Immature natural killer cell (primary cell): ENCODE results near the gene CRY1. TPM values are rescaled to one million over a fixed set of nuclear protein-coding genes. Genes with fewer than 3 reads are reported as not detected.
"Not testable (repeated sequence)": the region's sequence is repeated elsewhere in the genome, so short reads cannot be mapped to it uniquely, and the experiment has no call there.

ENCODE experiments used
- DNase-seq, 3 donors: peaks; one replicate each; pipeline ENCODE4 v3.0.0; 2022; ENCODE audit warnings: mixed read lengths in 1 of 3
- H3K27ac Mint-ChIP-seq, 6 donors: one replicate each; pipeline ENCODE4 v1.8.0; 2020; ENCODE audit warnings: mixed read lengths in 6 of 6, mild to moderate bottlenecking in 5 of 6, inconsistent platforms in 4 of 6, moderate library complexity in 3 of 6
- H3K27me3 Mint-ChIP-seq, 3 donors: one replicate each; pipeline ENCODE4 v1.8.0; 2020 to 2021; ENCODE audit warnings: low read depth in 3 of 3, mild to moderate bottlenecking in 3 of 3, mixed read lengths in 3 of 3, moderate library complexity in 3 of 3, inconsistent platforms in 1 of 3
- H3K36me3 Mint-ChIP-seq, 3 donors: one replicate each; pipeline ENCODE4 v1.8.0; 2020; ENCODE audit warnings: mixed read lengths in 3 of 3, inconsistent platforms in 2 of 3, mild to moderate bottlenecking in 2 of 3
- H3K4me1 Mint-ChIP-seq, 2 donors: one replicate each; pipeline ENCODE4 v1.8.0; 2020; ENCODE audit warnings: inconsistent platforms in 2 of 2, mild to moderate bottlenecking in 2 of 2, mixed read lengths in 2 of 2, moderate library complexity in 1 of 2
- H3K4me3 Mint-ChIP-seq, 5 donors: one replicate each; pipeline ENCODE4 v1.8.0; 2020; ENCODE audit warnings: mild to moderate bottlenecking in 5 of 5, mixed read lengths in 5 of 5, inconsistent platforms in 3 of 5, moderate library complexity in 3 of 5
- H3K9me3 Mint-ChIP-seq, 6 donors: one replicate each; pipeline ENCODE4 v1.8.0; 2020; ENCODE audit warnings: mild to moderate bottlenecking in 6 of 6, mixed read lengths in 6 of 6, inconsistent platforms in 4 of 6, moderate library complexity in 3 of 6
- polyA plus RNA-seq, 3 donors: library from polyadenylated mRNA; unstranded; fragments of 300-500 nt; fragmentation: Illumina TruSeq; gene quantifications; one replicate each; pipeline ENCODE4 v1.2.3, GENCODE V29; 2021

Gene CRY1
- polyA plus RNA-seq, 3 donors from 2014 or later, result 37.1 to 39.8 (median 39.3) TPM

DNA sequence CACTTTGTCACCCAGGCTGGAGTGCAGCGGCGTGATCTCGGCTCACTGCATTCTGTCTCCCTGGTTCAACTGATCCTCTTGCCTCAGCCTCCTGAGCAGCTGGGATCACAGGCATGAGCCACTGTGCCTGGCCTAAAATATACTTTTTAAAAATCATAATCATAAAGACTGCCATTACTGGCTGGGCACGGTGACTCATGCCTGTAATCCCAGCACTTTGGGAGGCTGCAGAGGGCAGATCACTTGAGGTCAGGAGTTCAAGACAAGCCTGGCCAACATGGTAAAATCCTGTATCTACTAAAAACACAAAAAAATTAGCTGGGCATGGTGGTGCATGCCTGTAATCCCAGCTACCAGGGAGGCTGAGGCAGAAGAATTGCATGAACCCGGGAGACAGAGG lies 20.1 kb downstream of the CRY1 start:
- H3K4me3 Mint-ChIP-seq, H3K27me3 Mint-ChIP-seq, H3K9me3 Mint-ChIP-seq, H3K36me3 Mint-ChIP-seq, DNase-seq: not testable (repeated sequence)
- H3K4me1 Mint-ChIP-seq, result peaks cover 6 to 27% of the 10 kb centered on the region in 2 donors
- peak overlapping the region in 1 of 6 donors; percentile 42 for H3K27ac Mint-ChIP-seq

DNA sequence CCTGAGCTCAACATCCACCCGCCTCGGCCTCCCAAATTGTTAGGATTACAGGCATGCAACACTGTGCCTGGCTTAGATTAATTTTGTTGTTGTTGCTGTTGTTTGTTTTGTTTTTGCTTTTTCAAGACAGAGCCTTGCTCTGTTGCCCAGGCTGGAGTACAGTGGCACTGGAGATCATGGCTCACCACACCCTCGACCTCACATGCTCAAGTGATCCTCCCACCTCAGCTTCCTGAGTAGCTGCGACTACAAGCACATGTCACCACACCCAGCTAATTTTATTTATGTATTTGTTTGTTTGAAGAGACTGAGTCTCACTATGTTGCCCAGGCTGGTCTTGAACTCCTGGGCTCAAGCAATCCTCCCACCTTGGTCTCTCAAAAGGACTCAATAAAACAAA lies 26.7 kb downstream of the CRY1 start:
- Mint-ChIP-seq H3K36me3 (peaks cover 5 to 14% (median 11%) of the 10 kb centered on the region in 3 donors), H3K4me3 (peak overlapping the region; percentile 13 to 71 (median 42)), H3K9me3 (peaks cover 0 to 5% (median 2%) of the 10 kb centered on the region in 6 donors), H3K4me1 (peaks cover 34 to 40% of the 10 kb centered on the region in 2 donors), H3K27me3 (peaks cover 3 to 12% (median 5%) of the 10 kb centered on the region in 3 donors), H3K27ac (peak overlapping the region in 4 of 6 donors; percentile 3 to 78 (median 52))
- DNase-seq, result peak in 1 of 3 donors; percentile 13

DNA sequence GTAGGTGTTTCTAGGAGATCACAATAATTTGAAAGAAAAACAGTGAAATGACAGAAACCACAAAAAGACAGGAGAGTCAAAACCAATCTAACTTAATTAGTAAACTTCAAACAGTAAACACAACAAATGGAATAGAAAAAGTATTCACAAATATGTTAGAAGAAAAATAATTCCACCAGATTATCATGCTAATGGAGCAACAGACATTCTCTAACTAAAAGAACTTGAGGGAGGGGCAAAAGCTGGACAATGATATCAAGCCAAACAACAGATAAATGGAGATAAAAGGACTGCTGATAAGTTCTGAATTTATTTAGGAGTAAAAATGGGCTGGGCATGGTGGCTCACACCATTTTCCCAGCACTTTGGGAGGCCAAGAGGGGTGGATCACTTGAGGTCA lies 28.7 kb downstream of the CRY1 start:
- peaks cover 0 to 5% (median 2%) of the 10 kb centered on the region in 6 donors for H3K9me3 Mint-ChIP-seq
- DNase-seq, result no peak
- peak overlapping the region in 1 of 6 donors; percentile 31 for H3K27ac Mint-ChIP-seq
- H3K4me3 Mint-ChIP-seq, result no peak overlapping the region
- peaks cover 5 to 14% (median 11%) of the 10 kb centered on the region in 3 donors for H3K36me3 Mint-ChIP-seq
- peaks cover 34 to 40% of the 10 kb centered on the region in 2 donors for H3K4me1 Mint-ChIP-seq
- peaks cover 3 to 12% (median 5%) of the 10 kb centered on the region in 3 donors for H3K27me3 Mint-ChIP-seq

DNA sequence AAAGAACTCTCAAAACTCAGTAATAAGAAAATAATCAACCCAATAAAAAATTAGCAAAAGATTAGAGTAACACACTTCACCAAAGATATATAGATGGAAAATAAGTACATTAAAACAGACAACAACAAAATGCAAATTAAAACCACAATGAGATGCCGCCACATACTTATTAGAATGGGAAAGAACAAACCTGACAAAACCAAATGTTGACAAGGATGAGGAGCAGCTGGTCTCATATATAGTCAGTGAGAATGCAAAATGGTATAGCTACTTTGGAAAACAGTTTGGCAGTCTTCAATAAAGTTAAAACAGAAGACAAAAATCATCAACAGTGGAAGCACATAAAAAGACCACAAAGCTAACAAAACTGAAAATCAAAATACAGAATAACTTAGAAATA lies 29.1 kb downstream of the CRY1 start:
- peaks cover 3 to 12% (median 5%) of the 10 kb centered on the region in 3 donors for H3K27me3 Mint-ChIP-seq
- peaks cover 34 to 40% of the 10 kb centered on the region in 2 donors for H3K4me1 Mint-ChIP-seq
- peaks cover 0 to 5% (median 2%) of the 10 kb centered on the region in 6 donors for H3K9me3 Mint-ChIP-seq
- peak overlapping the region in 1 of 6 donors; percentile 31 for H3K27ac Mint-ChIP-seq
- DNase-seq, result no peak
- H3K36me3 Mint-ChIP-seq, result peaks cover 5 to 14% (median 11%) of the 10 kb centered on the region in 3 donors
- H3K4me3 Mint-ChIP-seq, result no peak overlapping the region

DNA sequence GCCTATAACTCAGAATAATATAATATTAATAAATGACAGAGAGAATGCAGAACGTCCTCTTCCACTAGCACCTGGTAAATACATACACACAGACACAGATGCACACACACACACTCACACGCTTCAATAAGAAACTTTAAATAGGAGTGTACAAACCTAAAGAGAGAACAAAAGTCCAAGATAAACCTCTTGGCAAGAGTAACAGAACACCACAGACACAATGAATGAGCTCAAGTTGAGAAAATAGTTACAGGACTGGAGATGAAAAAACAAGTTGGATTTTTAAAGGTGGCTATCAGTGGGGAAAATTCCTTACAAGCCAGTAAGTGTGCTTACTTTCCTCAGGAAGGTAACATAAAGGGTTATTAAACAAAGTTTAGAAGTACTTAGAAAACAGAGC lies 35.2 kb downstream of the CRY1 start:
- peaks cover 0 to 1% (median 0%) of the 10 kb centered on the region in 3 donors for H3K27me3 Mint-ChIP-seq
- H3K9me3 Mint-ChIP-seq, result peaks cover 0 to 8% (median 5%) of the 10 kb centered on the region in 6 donors
- no peak for DNase-seq
- H3K36me3 Mint-ChIP-seq, result peaks cover 0 to 6% (median 5%) of the 10 kb centered on the region in 3 donors
- H3K27ac Mint-ChIP-seq, result peak overlapping the region in 2 of 6 donors; percentile 15 to 27
- H3K4me1 Mint-ChIP-seq, result peaks cover 4 to 13% of the 10 kb centered on the region in 2 donors
- no peak overlapping the region for H3K4me3 Mint-ChIP-seq

DNA sequence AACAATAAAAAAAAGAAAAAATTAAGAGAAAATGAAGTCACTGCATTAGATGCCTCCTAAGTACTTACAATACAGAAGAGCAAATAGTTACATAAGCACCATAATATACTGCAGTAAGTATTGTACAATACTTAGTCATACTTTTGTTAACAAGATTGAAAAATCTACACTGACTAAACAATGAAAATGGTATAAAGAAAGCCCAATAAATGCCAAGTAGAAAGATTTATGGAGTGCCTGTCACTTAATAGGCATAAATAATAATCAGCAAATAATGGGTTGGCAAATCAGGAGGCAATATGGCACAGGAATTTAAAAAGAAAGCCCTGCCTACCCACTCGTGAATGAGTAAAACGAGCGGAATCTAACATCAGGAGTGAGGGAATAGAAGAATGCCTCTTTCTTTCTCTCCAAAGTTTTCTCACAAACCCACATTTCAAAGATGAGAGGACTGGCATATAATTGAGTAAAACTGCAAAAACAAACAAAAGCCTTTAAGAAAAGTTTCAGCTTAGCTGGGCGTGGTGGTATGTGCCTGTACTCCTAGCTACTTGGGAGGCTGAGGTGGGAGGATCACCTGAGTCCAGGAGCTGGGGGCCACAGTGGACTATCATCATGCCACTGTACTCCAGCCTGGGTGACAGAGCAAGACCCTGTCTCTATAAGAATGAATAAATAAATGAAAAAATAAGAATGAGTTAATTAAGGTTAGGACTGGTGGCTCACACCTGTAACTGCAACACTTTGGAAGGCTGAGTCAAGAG lies 36.1 kb downstream of the CRY1 start:
- H3K4me1 Mint-ChIP-seq, result peaks cover 3 to 21% of the 10 kb centered on the region in 2 donors
- H3K27me3 Mint-ChIP-seq, result peaks cover 0 to 3% (median 0%) of the 10 kb centered on the region in 3 donors
- DNase-seq, result no peak
- peaks cover 0 to 17% (median 12%) of the 10 kb centered on the region in 6 donors for H3K9me3 Mint-ChIP-seq
- H3K27ac Mint-ChIP-seq, result peak overlapping the region in 3 of 6 donors; percentile 34 to 81 (median 56)
- H3K36me3 Mint-ChIP-seq, result peaks cover 8 to 16% (median 13%) of the 10 kb centered on the region in 3 donors
- no peak overlapping the region for H3K4me3 Mint-ChIP-seq

DNA sequence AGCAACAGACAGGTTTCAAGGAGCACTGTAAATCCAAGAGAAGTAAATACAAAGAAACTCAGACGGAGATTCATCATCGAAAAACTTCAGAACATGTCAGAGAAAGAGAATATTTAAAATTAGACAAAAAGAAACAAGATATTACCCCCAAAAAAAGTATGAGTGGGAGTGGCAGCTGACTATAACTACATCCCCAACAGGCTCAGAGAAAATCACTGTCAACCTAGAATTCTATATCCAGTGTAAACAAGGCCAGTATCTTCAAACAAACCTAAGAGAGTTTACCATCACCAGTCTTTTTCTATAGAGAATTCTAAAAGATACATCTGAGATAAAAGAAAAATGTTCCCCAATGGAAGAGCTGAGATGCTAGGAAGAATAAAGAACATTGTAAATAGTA lies 39.6 kb downstream of the CRY1 start:
- Mint-ChIP-seq H3K4me1 (peaks cover 16 to 38% of the 10 kb centered on the region in 2 donors), H3K4me3 (no peak overlapping the region)

DNA sequence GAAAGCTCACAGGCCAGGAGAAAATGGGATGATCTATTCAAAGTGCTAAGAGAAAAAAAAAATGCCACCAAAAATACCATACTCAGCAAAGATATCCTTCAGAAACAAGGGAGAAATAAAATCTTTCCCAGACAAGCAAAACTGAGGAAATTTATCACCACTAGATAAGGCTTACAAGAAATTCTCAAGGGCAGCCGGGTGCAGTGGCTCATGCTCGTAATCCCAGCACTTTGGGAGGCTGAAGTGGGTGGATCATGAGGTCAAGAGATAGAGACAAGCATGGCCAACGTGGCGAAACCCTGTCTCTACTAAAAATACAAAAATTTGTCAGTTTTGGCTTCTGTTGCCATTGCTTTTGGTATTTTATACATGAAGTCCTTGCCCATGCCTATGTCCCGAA lies 48.2 kb downstream of the CRY1 start:
- no peak overlapping the region for H3K4me3 Mint-ChIP-seq
- H3K27ac Mint-ChIP-seq, result no peak overlapping the region
- peaks cover 17 to 33% of the 10 kb centered on the region in 2 donors for H3K4me1 Mint-ChIP-seq
- DNase-seq, result no peak
- H3K36me3 Mint-ChIP-seq, result peaks cover 9 to 17% (median 14%) of the 10 kb centered on the region in 3 donors
- H3K9me3 Mint-ChIP-seq, result peaks cover 0 to 11% (median 10%) of the 10 kb centered on the region in 6 donors
- peaks cover 0 to 3% (median 2%) of the 10 kb centered on the region in 3 donors for H3K27me3 Mint-ChIP-seq

More for the DNA sequence above, 39.6 kb downstream of the CRY1 start:
- Mint-ChIP-seq H3K9me3 (peaks cover 0 to 18% (median 12%) of the 10 kb centered on the region in 6 donors), H3K36me3 (peaks cover 9 to 20% (median 14%) of the 10 kb centered on the region in 3 donors), H3K27me3 (peaks cover 0 to 4% (median 1%) of the 10 kb centered on the region in 3 donors), H3K27ac (no peak overlapping the region)
- no peak for DNase-seq

DNA sequence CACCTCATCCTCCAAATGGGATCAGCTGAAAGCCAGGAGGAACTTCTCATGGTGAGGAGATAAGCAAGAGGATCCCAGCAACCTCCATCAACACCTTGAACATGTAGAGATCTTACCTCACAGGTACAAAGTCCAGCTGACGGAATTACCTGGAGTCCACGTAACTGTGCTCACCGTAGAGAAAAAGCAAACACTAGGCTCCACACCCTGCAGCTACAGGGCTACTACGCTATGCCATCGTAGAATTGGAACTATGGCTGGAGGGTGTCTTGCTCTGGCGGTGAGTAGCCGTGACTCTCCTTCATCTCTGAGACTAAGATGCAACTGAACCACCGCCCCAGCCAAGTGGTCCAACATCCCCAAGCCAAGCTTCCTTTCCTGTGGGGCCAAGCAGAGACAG lies 50.5 kb downstream of the CRY1 start:
- Mint-ChIP-seq H3K27ac (peak overlapping the region in 1 of 6 donors; percentile 31), H3K4me1 (peaks cover 17 to 38% of the 10 kb centered on the region in 2 donors), H3K36me3 (peaks cover 13 to 16% (median 15%) of the 10 kb centered on the region in 3 donors), H3K27me3 (peaks cover 0 to 3% (median 0%) of the 10 kb centered on the region in 3 donors), H3K4me3 (no peak overlapping the region), H3K9me3 (peaks cover 0 to 11% (median 6%) of the 10 kb centered on the region in 6 donors)
- no peak for DNase-seq

DNA sequence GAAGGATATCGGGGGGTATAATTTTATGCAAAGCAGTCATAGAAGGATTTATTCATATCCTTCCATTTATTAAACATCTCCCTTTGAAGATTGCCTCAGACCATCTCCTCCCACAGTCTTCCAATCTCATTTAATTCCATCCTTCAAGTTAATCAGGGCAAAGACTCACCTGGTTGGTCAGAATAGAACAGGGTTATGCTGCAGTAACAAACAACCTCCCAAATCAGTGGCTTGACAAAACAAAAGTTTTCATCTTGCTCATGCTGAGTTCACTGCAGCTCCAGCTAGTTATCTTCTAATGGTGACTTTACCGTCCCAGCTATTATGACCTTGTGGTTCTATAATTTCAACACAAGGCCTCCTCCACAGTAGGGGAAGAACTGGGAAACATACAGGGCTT lies 57.6 kb downstream of the CRY1 start:
- Mint-ChIP-seq H3K36me3 (peaks cover 11 to 17% (median 14%) of the 10 kb centered on the region in 3 donors), H3K9me3 (no peaks in the 10 kb centered on the region), H3K4me1 (peaks cover 28 to 39% of the 10 kb centered on the region in 2 donors), H3K27ac (peak overlapping the region in 4 of 6 donors; percentile 15 to 65 (median 54)), H3K4me3 (no peak overlapping the region), H3K27me3 (peaks cover 1 to 18% (median 5%) of the 10 kb centered on the region in 3 donors)
- no peak for DNase-seq

DNA sequence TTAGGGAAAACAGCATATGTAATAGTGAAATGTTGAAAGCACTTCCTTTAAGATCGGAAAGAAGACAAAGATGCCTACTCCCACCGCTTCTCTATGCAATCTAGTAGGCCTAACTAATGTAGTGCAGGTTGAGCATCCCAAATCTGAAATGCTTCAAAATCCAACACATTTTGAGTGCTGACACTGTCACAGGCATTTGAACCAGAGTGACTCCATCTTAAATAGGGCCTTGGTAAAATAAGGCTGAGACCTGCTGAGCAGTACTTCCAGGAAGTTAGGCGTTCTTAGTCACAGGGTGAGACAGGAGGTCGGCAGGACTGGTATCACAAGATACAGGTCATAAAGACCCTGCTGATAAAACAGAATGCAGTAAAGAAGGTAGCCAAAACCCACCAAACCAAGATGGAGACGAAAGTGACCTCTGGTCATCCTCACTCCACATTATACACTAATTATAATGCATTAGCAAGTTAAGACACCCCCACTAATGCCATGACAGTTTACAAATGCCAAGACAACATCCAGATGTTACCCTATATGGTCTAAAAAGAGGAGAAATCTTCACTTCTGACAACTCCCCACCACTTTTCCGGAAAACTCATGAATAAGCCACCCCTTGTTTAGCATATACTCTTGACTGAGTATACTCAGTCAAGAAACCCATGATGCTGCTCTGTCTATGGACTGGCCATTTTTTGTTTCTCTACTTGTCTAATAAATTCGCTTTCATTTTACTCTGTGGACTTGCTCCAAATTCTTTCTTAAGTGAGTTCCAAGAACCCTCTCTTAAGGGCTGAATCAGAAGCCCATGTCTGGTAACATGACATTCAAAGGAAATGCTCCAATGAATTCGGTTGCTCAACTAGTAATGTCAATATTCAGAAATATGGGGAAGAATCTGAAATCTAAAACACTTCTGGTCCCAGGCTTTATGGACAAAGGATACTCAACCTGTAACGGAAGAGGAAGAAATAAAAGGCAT lies 59.3 kb downstream of the CRY1 start:
- no peaks in the 10 kb centered on the region for H3K9me3 Mint-ChIP-seq
- H3K4me1 Mint-ChIP-seq, result peaks cover 41 to 46% of the 10 kb centered on the region in 2 donors
- DNase-seq, result no peak
- peaks cover 11 to 17% (median 14%) of the 10 kb centered on the region in 3 donors for H3K36me3 Mint-ChIP-seq
- no peak overlapping the region for H3K4me3 Mint-ChIP-seq
- H3K27ac Mint-ChIP-seq, result peak overlapping the region; percentile 15 to 71 (median 50)
- H3K27me3 Mint-ChIP-seq, result peaks cover 3 to 21% (median 5%) of the 10 kb centered on the region in 3 donors

DNA sequence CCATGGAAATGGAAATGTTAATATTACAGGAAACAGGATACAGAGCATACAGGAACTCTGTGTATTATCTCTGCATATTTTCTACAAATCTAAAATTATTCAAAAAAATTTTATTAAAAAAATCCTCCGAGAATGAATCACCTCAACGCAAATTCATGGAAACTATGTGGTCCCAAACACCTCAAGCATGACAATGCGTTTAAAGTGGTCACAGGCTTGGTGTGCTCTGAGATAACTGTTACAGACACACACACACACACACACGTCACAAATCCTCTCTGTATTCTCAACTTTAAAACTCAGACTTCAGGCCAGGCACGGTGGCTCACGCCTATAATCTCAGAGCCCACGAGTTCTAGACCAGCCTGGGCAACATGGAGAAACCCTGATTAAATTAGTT lies 61.1 kb downstream of the CRY1 start:
- H3K27me3 Mint-ChIP-seq, result peaks cover 2 to 28% (median 9%) of the 10 kb centered on the region in 3 donors
- H3K9me3 Mint-ChIP-seq, result no peaks in the 10 kb centered on the region
- peaks cover 55 to 62% of the 10 kb centered on the region in 2 donors for H3K4me1 Mint-ChIP-seq
- DNase-seq, result peak; percentile 33 to 50 (median 36)
- peak overlapping the region; percentile 82 to 100 (median 92) for H3K27ac Mint-ChIP-seq
- peak overlapping the region in 2 of 5 donors; percentile 62 to 69 for H3K4me3 Mint-ChIP-seq
- peaks cover 5 to 13% (median 10%) of the 10 kb centered on the region in 3 donors for H3K36me3 Mint-ChIP-seq

DNA sequence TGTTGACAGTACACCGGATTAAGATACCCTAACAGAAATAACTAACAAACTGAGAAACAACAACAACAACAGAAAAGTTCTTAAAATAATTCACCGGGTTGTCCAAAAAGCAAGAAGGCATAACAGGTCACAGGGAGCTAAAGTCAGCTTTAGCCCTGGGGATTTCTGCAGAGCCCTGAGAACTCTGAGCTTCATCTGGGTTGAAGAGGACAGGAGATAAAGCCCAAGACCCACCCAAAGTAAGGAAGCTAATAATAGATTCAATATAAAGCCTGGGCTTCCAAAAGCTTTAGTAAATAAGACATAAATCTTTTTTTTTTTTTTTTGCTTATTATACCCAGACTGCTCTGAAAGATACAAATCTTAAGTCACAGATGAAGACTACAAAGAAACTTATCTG lies 62.3 kb downstream of the CRY1 start:
- H3K4me3 Mint-ChIP-seq, result peak overlapping the region in 2 of 5 donors; percentile 19 to 76
- H3K36me3 Mint-ChIP-seq, result peaks cover 0 to 6% (median 0%) of the 10 kb centered on the region in 3 donors
- H3K27me3 Mint-ChIP-seq, result peaks cover 2 to 24% (median 9%) of the 10 kb centered on the region in 3 donors
- no peaks in the 10 kb centered on the region for H3K9me3 Mint-ChIP-seq
- H3K27ac Mint-ChIP-seq, result peak overlapping the region; percentile 83 to 100 (median 100)
- DNase-seq, result no peak
- peaks cover 66 to 74% of the 10 kb centered on the region in 2 donors for H3K4me1 Mint-ChIP-seq
